HCT116 (cell line): ENCODE data around the gene TARBP1. TPM values are rescaled to one million over a fixed set of nuclear protein-coding genes. Genes with fewer than 3 reads are reported as not detected.
"Not testable (repeated sequence)": the region's sequence is repeated elsewhere in the genome, so short reads cannot be mapped to it uniquely, and the experiment has no call there.

Experiments
- ATAC-seq: fragments of 200-7000 bp; cut with Tn5 transposase; 2 replicates; pipeline ENCODE4 v1.9.1; 2020; ENCODE audit warnings: mild to moderate bottlenecking, moderate library complexity
- BruUV-seq: library from RNA; stranded (reverse); fragments of 400-500 nt; replicated peaks from 2 replicates; lab custom pipeline; 2021; lab: Mats Ljungman, UMichigan
- CTCF ChIA-PET: fragments of 300-600 bp; sonication (Branson Sonifier 250); formaldehyde crosslinking; loops from one replicate; lab custom pipeline; 2021; ENCODE audit warnings: antibody characterized with exemption; lab: Charles Lee
- POLR2A ChIA-PET: fragments of 300-600, 350-600 bp; sonication (Branson Sonifier 250); formaldehyde crosslinking; loops from one replicate; lab custom pipeline; 2021; ENCODE audit warnings: antibody characterized with exemption; lab: Charles Lee
- RAD21 ChIA-PET, 2 experiments: fragments of 300-600 bp; sonication (Branson Sonifier 250); formaldehyde crosslinking; loops; one replicate each; lab custom pipeline; 2023; ENCODE audit warnings: low total read pairs in 2 of 2; ENCODE audit not compliant: uncharacterized antibody in 2 of 2, unreplicated experiment in 2 of 2, low non-redundant PET in 1 of 2; lab: Charles Lee
- DNase-seq: peaks from one replicate; pipeline ENCODE4 v3.0.0-alpha.2; 2010; ENCODE audit warnings: low read depth, low spot score
- H2AFZ ChIP-seq: fragments of 200-600 bp; shearing (Covaris generic), sonication (generic); 2 replicates; pipeline ENCODE4 v1.6.1; 2017; ENCODE audit warnings: low read depth, mixed run types, mixed read lengths, antibody characterized with exemption, low read length; ENCODE audit not compliant: poor library complexity, severe bottlenecking
- H3K27ac ChIP-seq: 2 replicates; pipeline ENCODE4 v1.5.1; 2012; ENCODE audit warnings: low read depth, low read length
- H3K27me3 ChIP-seq: fragments of 200-600 bp; sonication (generic); 2 replicates; pipeline ENCODE4 v1.6.1; 2016; ENCODE audit warnings: mixed run types, low read length, mixed read lengths; ENCODE audit not compliant: insufficient read depth
- H3K36me3 ChIP-seq, 2 experiments: fragments of 200-500 bp in 1 of 2; fragments of 200-600 bp in 1 of 2; sonication (Bioruptor generic) in 1 of 2; sonication (generic) in 1 of 2; 2 replicates each; pipeline versions ENCODE4 v1.5.1 to v1.6.1; 2014 to 2016; ENCODE audit warnings: low read length in 2 of 2, inconsistent platforms in 1 of 2, mixed read lengths in 1 of 2, mixed run types in 1 of 2; ENCODE audit not compliant: insufficient read depth in 2 of 2, control insufficient read depth in 1 of 2
- H3K4me1 ChIP-seq, 2 experiments: fragments of 200-600 bp in 1 of 2; sonication (generic) in 1 of 2; 2 replicates each; pipeline versions ENCODE4 v1.5.1 to v1.6.1; 2012 to 2017; ENCODE audit warnings: low read length in 2 of 2, inconsistent platforms in 1 of 2, mild to moderate bottlenecking in 1 of 2, mixed read lengths in 1 of 2, mixed run types in 1 of 2, moderate library complexity in 1 of 2; ENCODE audit not compliant: insufficient read depth in 2 of 2, control insufficient read depth in 1 of 2
- H3K4me2 ChIP-seq: fragments of 200-600 bp; sonication (generic); 2 replicates; pipeline ENCODE4 v1.6.1; 2017; ENCODE audit warnings: mixed run types, low read length, mixed read lengths
- H3K4me3 ChIP-seq, 2 experiments: fragments of 200-600 bp in 1 of 2; sonication (generic) in 1 of 2; replicated peaks in 1 of 2; 2 replicates each; pipeline ENCODE4 v1.5.1; 2011 to 2016; ENCODE audit warnings: low read length in 2 of 2, control low read depth in 1 of 2, low read depth in 1 of 2, mild to moderate bottlenecking in 1 of 2, mixed read lengths in 1 of 2, mixed run types in 1 of 2
- H3K79me2 ChIP-seq: fragments of 200-600 bp; sonication (generic); 2 replicates; pipeline ENCODE4 v1.6.1; 2017; ENCODE audit warnings: mild to moderate bottlenecking, mixed run types, low read length, moderate library complexity, mixed read lengths; ENCODE audit not compliant: insufficient read depth
- H3K9ac ChIP-seq: fragments of 200-600 bp; sonication (generic); 2 replicates; pipeline ENCODE4 v1.6.1; 2016; ENCODE audit warnings: low read length, mixed read lengths
- H3K9me2 ChIP-seq: fragments of 200-600 bp; sonication (generic), shearing (Covaris generic); 2 replicates; pipeline ENCODE4 v1.6.1; 2017; ENCODE audit warnings: mixed run types, mild to moderate bottlenecking, moderate library complexity; ENCODE audit not compliant: insufficient read depth
- H3K9me3 ChIP-seq, 2 experiments: fragments of 200-500 bp in 1 of 2; fragments of 200-600 bp in 1 of 2; sonication (Bioruptor generic) in 1 of 2; sonication (generic) in 1 of 2; 2 replicates each; pipeline ENCODE4 v1.6.1; 2014 to 2017; ENCODE audit warnings: low read length in 2 of 2, mixed read lengths in 2 of 2, inconsistent platforms in 1 of 2, low read depth in 1 of 2, mild to moderate bottlenecking in 1 of 2, mixed run types in 1 of 2, moderate library complexity in 1 of 2; ENCODE audit not compliant: control insufficient read depth in 1 of 2, insufficient read depth in 1 of 2
- H4K20me1 ChIP-seq: fragments of 200-600 bp; sonication (generic), shearing (Covaris generic); 2 replicates; pipeline ENCODE4 v1.6.1; 2017; ENCODE audit warnings: mixed run types, mild to moderate bottlenecking, moderate library complexity; ENCODE audit not compliant: insufficient read depth
- SP1 ChIP-seq: IDR thresholded peaks from 2 replicates; pipeline ENCODE4 v1.6.1; 2012; ENCODE audit warnings: low read depth
- ZBTB33 ChIP-seq: IDR thresholded peaks from 2 replicates; pipeline ENCODE4 v1.6.1; 2011; ENCODE audit warnings: mild to moderate bottlenecking, low read length, moderate library complexity; ENCODE audit not compliant: insufficient replicate concordance; ENCODE audit errors: extremely low read depth
- ZNF274 ChIP-seq: fragments of 200-500 bp; sonication (Bioruptor generic); IDR thresholded peaks from 2 replicates; pipeline ENCODE4 v1.6.1; 2014; ENCODE audit warnings: mild to moderate bottlenecking, low read depth, low read length, inconsistent platforms
- intact Hi-C: fragments of 100-400 bp; cut with micrococcal nuclease; formaldehyde crosslinking; loops from 2 replicates; pipeline ENCODE4 v1.10.0; 2022
- total RNA-seq: library from RNA; stranded (reverse); gene quantifications from one replicate; pipeline ENCODE4 v1.2.1, GENCODE V29; 2021; ENCODE audit not compliant: unreplicated experiment
- TF ChIP-seq, protein P1 (sequence below), 3 experiments: fragments of 200-600 bp in 1 of 3; sonication (generic) in 1 of 3; IDR thresholded peaks in 2 of 3; conservative IDR thresholded peaks in 1 of 3; 2 replicates each; pipeline ENCODE4 v1.5.1; 2012 to 2017; ENCODE audit warnings: low read depth in 2 of 3, low read length in 2 of 3, antibody characterized with exemption in 1 of 3, borderline replicate concordance in 1 of 3, control low read depth in 1 of 3, mild to moderate bottlenecking in 1 of 3, mixed read lengths in 1 of 3, mixed run types in 1 of 3, moderate library complexity in 1 of 3; ENCODE audit not compliant: insufficient read depth in 1 of 3

The TARBP1 gene
- total RNA-seq, 1 experiment from 2014 or later: 17.2 TPM

DNA sequence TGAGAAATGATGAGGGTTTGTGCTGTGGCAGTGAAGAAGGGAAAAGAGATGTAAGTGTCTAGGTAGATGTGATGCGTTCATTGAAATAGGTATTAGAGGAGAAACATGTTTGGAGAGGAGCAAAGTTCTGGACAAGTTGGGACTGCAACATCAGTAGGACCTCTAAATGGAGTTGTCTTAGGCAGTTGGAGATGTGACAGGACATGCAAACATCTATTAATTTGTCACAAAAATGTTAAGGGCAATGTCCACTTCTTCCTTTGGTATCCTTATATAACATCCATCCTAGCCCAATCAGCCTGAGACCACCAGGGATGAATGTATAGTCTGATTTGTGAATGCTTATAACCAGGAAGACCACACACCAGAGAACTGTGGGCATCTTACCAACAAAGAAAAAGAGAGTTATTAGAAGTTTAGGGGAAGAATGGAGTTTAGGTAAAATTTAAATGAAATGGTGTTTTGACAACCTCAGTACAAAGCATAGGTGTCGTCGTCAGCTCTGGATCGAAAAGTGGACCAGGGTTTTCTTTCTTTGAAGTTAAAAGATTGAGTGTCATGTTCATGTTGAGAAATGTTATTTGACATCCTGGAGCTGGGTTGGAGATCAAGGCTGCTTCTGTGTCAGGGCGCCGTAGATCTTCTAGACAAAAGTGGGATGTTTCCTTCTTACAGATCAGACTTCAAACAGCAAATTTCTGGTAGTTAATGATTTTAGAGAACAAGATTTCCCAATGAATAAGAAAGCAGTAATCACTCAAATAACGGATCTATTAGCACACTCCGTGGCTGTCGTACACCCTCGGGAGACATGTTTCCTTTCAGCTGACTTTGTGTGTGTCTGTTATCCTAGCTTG, 97.1 kb downstream of the TARBP1 start (continued):
- TF ChIP-seq ZBTB33 (no peak), ZNF274 (no peak), SP1 (no peak)

GRCh38 chr1:234379591-234380109, 99.3 kb downstream of the TARBP1 start:
- ATAC-seq, H2AFZ ChIP-seq, CTCF ChIA-PET: not testable (repeated sequence)
- peaks cover 5 to 21% of the 10 kb centered on the region in 2 experiments; a peak in 3 of 4 replicates for H3K36me3 ChIP-seq
- TF ChIP-seq, protein P1, sequence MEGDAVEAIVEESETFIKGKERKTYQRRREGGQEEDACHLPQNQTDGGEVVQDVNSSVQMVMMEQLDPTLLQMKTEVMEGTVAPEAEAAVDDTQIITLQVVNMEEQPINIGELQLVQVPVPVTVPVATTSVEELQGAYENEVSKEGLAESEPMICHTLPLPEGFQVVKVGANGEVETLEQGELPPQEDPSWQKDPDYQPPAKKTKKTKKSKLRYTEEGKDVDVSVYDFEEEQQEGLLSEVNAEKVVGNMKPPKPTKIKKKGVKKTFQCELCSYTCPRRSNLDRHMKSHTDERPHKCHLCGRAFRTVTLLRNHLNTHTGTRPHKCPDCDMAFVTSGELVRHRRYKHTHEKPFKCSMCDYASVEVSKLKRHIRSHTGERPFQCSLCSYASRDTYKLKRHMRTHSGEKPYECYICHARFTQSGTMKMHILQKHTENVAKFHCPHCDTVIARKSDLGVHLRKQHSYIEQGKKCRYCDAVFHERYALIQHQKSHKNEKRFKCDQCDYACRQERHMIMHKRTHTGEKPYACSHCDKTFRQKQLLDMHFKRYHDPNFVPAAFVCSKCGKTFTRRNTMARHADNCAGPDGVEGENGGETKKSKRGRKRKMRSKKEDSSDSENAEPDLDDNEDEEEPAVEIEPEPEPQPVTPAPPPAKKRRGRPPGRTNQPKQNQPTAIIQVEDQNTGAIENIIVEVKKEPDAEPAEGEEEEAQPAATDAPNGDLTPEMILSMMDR (IDR thresholded peaks at IDR 0.05 in 2 of 3, conservative IDR thresholded peaks at IDR 0.05 in 1 of 3; ENCODE audit: borderline replicate concordance in 1 of 3, insufficient read depth in 1 of 3, low read depth in 2 of 3, low read length in 2 of 3): 0 out of 6 replicates have a peak, but pooled peaks of 1 of the 3 experiments have one; percentile 14
- TF ChIP-seq, all 23 proteins: peak for 1; not testable (repeated sequence) for 22
- POLR2A ChIA-PET, RAD21 ChIA-PET, H3K4me1 ChIP-seq, DNase-seq, H3K9me2 ChIP-seq, intact Hi-C loops, H3K27me3 ChIP-seq, H4K20me1 ChIP-seq, H3K9me3 ChIP-seq, H3K4me3 ChIP-seq, BruUV-seq, H3K9ac ChIP-seq, H3K4me2 ChIP-seq, H3K27ac ChIP-seq: not testable (repeated sequence)
- peaks cover 19% of the 10 kb centered on the region for H3K79me2 ChIP-seq
